Natural killer cell (primary cell): ENCODE data around the gene TTC7B. TPM values are rescaled to one million over a fixed set of nuclear protein-coding genes. Genes with fewer than 3 reads are reported as not detected.

ENCODE experiments used
- ATAC-seq, 3 donors: fragments of 150-1000 bp in 2 of 3; fragments of 200-7000 bp in 1 of 3; cut with Tn5 transposase; 1 replicate in 1 of 3; 2 replicates in 2 of 3; pipeline ENCODE4 v1.10.0; 2021; ENCODE audit warnings: mild to moderate bottlenecking in 2 of 3, moderate library complexity in 2 of 3
- DNase-seq, 2 donors: peaks; one replicate each; pipeline versions ENCODE4 v3.0.0 to v3.0.0-alpha.2; 2013 to 2021; ENCODE audit warnings: mixed read lengths in 1 of 2
- H3K27ac ChIP-seq: one replicate; pipeline ENCODE4 v1.5.1; 2013; ENCODE audit warnings: mild to moderate bottlenecking, low read length
- H3K27me3 ChIP-seq: one replicate; pipeline ENCODE4 v1.6.1; 2013; ENCODE audit warnings: low read length; ENCODE audit not compliant: control insufficient read depth, insufficient read depth
- H3K36me3 ChIP-seq: one replicate; pipeline ENCODE4 v1.6.1; 2013; ENCODE audit warnings: low read length; ENCODE audit not compliant: control insufficient read depth, insufficient read depth
- H3K4me1 ChIP-seq: one replicate; pipeline ENCODE4 v1.6.1; 2013; ENCODE audit warnings: low read length; ENCODE audit not compliant: control insufficient read depth, insufficient read depth
- H3K4me3 ChIP-seq: one replicate; pipeline ENCODE4 v1.5.1; 2013; ENCODE audit warnings: low read length
- H3K9me3 ChIP-seq: one replicate; pipeline ENCODE4 v1.6.1; 2013; ENCODE audit warnings: low read length; ENCODE audit not compliant: control insufficient read depth, insufficient read depth
- H3K27ac Mint-ChIP-seq, 2 donors: one replicate each; pipeline ENCODE4 v1.8.0; 2022; ENCODE audit warnings: mild to moderate bottlenecking in 2 of 2, mixed read lengths in 2 of 2, moderate library complexity in 1 of 2
- H3K27me3 Mint-ChIP-seq, 2 donors: one replicate each; pipeline ENCODE4 v1.8.0; 2022; ENCODE audit warnings: low read depth in 2 of 2, mixed read lengths in 2 of 2
- H3K36me3 Mint-ChIP-seq: one replicate; pipeline ENCODE4 v1.8.0; 2022; ENCODE audit warnings: mixed read lengths
- H3K4me1 Mint-ChIP-seq, 2 donors: one replicate each; pipeline ENCODE4 v1.8.0; 2022; ENCODE audit warnings: mixed read lengths in 2 of 2
- H3K4me3 Mint-ChIP-seq: one replicate; pipeline ENCODE4 v1.8.0; 2022; ENCODE audit warnings: mild to moderate bottlenecking, moderate library complexity, mixed read lengths
- H3K9me3 Mint-ChIP-seq, 2 donors: one replicate each; pipeline ENCODE4 v1.8.0; 2022; ENCODE audit warnings: mixed read lengths in 2 of 2
- CTCF ChIP-seq: fragments of 200-600 bp; IDR thresholded peaks from one replicate; pipeline ENCODE4 v1.8.0; 2022; ENCODE audit warnings: antibody characterized with exemption
- WGBS: methylation state at CpG from one replicate; pipeline ENCODE4 v1.1.7; 2013; ENCODE audit warnings: missing lambda C conversion rate; ENCODE audit not compliant: insufficient coverage; 5-methylcytosine and 5-hydroxymethylcytosine counted together
- intact Hi-C: fragments of 100-400 bp; cut with micrococcal nuclease; formaldehyde crosslinking; loops from one replicate; pipeline ENCODE4 v1.14.2; 2022
- total RNA-seq, 4 donors: library from RNA; stranded (reverse); fragments of 120-200 nt in 1 of 4; gene quantifications; one replicate each; pipeline versions ENCODE4 v1.2.3 to v1.2.4, GENCODE V29; 2013 to 2022

The TTC7B gene
- total RNA-seq, 3 donors from 2014 or later (not counting 1 experiment from before 2014, with no cell fraction given) = 1.7 to 17.2 (median 5.9) TPM

DNA sequence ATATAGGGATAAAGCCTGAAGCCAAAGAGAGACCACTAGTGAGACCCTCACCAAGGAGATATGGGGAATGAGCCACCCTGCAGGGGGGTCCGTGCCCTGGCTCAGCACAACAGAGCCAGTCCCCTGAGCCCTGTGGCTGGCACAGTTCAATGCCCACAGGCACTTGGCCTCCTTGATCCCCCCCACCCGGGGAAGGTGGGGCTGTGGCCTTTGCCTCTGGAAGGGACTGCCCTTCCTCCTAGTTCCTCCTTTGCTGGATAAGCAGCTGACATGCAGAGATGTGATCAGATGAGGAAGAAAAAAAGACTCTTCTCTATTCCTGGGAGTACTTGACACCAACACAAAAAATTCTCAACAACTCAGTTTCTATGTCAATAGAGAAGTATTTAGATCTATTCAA is 19.9 kb downstream of the TTC7B start:
- Histone ChIP-seq H3K36me3 (no peaks in the 10 kb centered on the region), H3K4me3 (no peak overlapping the region), H3K27ac (no peak overlapping the region), H3K27me3 (no peaks in the 10 kb centered on the region), H3K4me1 (no peaks in the 10 kb centered on the region), H3K9me3 (no peaks in the 10 kb centered on the region)
- DNase-seq (no peak), ATAC-seq (no peak)
- 35% methylated on average over 2 of the region's 2 CpGs for WGBS
- peaks cover 3 to 10% of the 10 kb centered on the region in 2 donors for H3K4me1 Mint-ChIP-seq
- intact Hi-C loops = no loop called here
- no peak overlapping the region for H3K27ac Mint-ChIP-seq
- H3K4me3 Mint-ChIP-seq = no peak overlapping the region
- no peak for TF ChIP-seq CTCF
- H3K27me3 Mint-ChIP-seq = no peaks in the 10 kb centered on the region
- peaks cover 0 to 2% of the 10 kb centered on the region in 2 donors for H3K9me3 Mint-ChIP-seq
- no peaks in the 10 kb centered on the region for H3K36me3 Mint-ChIP-seq

DNA sequence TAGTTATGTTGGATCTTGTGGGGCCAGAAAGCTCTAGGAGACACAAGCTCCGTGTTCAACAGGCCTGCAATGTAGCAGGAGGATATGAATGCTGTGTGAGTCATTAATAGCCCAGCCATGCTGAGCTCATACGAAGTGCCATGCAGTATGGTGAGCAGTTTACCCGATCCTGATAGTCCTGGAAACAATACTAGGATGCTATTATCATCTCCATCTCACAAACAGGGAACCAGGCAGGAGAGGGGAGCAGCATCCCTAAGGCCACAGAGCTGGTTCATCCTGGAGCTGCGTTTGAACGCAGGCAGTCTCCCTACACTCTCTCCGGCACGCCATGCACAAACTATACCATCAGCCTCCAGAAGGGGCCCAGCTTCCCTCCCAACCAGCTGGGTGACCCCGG is 20.5 kb downstream of the TTC7B start:
- no peaks in the 10 kb centered on the region for H3K4me1 ChIP-seq
- 79% methylated on average over 8 of the region's 8 CpGs for WGBS
- no peak for ATAC-seq
- intact Hi-C loops = no loop called here
- no peak overlapping the region for H3K4me3 Mint-ChIP-seq
- no peaks in the 10 kb centered on the region for H3K9me3 Mint-ChIP-seq
- no peaks in the 10 kb centered on the region for H3K36me3 ChIP-seq
- DNase-seq = no peak
- no peak for TF ChIP-seq CTCF
- no peak overlapping the region for H3K27ac Mint-ChIP-seq
- H3K9me3 ChIP-seq = no peaks in the 10 kb centered on the region
- no peak overlapping the region for H3K27ac ChIP-seq
- no peaks in the 10 kb centered on the region for H3K36me3 Mint-ChIP-seq
- no peaks in the 10 kb centered on the region for H3K27me3 ChIP-seq
- H3K27me3 Mint-ChIP-seq = no peaks in the 10 kb centered on the region
- no peak overlapping the region for H3K4me3 ChIP-seq
- H3K4me1 Mint-ChIP-seq = peaks cover 0 to 5% of the 10 kb centered on the region in 2 donors

DNA sequence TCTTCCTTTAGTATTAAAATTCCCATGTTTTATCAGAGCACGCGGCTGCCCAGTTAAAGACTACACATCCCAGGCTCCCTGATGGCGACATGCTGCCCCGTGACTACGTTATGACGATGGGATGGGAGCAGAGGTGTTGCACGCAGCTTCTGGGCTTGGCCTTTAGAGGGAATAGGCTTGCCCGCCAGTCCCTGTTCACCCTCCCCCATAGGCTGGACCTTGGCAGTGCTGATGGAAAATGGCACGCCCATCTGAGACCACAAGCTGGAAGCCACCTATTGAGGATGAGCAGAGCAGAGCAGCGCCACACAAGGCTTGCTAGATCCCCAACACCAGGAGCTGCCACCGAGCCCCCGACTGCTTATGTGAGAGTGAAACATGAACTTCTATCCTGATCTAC is 24.7 kb downstream of the TTC7B start:
- 93% methylated on average over 12 of the region's 12 CpGs for WGBS
- Mint-ChIP-seq H3K36me3 (no peaks in the 10 kb centered on the region), H3K27ac (no peak overlapping the region), H3K4me3 (no peak overlapping the region), H3K9me3 (no peaks in the 10 kb centered on the region), H3K27me3 (no peaks in the 10 kb centered on the region), H3K4me1 (no peaks in the 10 kb centered on the region)
- DNase-seq (no peak), ATAC-seq (no peak)
- TF ChIP-seq CTCF = no peak
- no peaks in the 10 kb centered on the region for H3K27me3 ChIP-seq
- no peaks in the 10 kb centered on the region for H3K4me1 ChIP-seq
- H3K9me3 ChIP-seq = no peaks in the 10 kb centered on the region
- intact Hi-C loops = no loop called here
- no peak overlapping the region for H3K27ac ChIP-seq
- no peak overlapping the region for H3K4me3 ChIP-seq
- no peaks in the 10 kb centered on the region for H3K36me3 ChIP-seq

GRCh38 chr14:90788031-90788430 is 28.2 kb downstream of the TTC7B start:
- 75% methylated on average over 7 of the region's 7 CpGs for WGBS
- Histone ChIP-seq H3K4me1 (no peaks in the 10 kb centered on the region), H3K27ac (no peak overlapping the region), H3K4me3 (no peak overlapping the region), H3K9me3 (no peaks in the 10 kb centered on the region), H3K36me3 (no peaks in the 10 kb centered on the region), H3K27me3 (no peaks in the 10 kb centered on the region)
- no peaks in the 10 kb centered on the region for H3K9me3 Mint-ChIP-seq
- intact Hi-C loops = no loop called here
- DNase-seq = no peak
- H3K4me1 Mint-ChIP-seq = no peaks in the 10 kb centered on the region
- TF ChIP-seq CTCF = no peak
- no peaks in the 10 kb centered on the region for H3K36me3 Mint-ChIP-seq
- no peak overlapping the region for H3K27ac Mint-ChIP-seq
- no peak for ATAC-seq
- no peaks in the 10 kb centered on the region for H3K27me3 Mint-ChIP-seq
- H3K4me3 Mint-ChIP-seq = no peak overlapping the region
